Fibroblast of skin of scalp (primary cell): ENCODE results near the gene ARL17A.
"Not testable (repeated sequence)": the region's sequence is repeated elsewhere in the genome, so short reads cannot be mapped to it uniquely, and the experiment has no call there.

Experiments
- DNase-seq: peaks from one replicate; pipeline ENCODE4 v3.0.0-alpha.2; 2013

ARL17A gene

GRCh38 chr17:46548607-46549006, 30.9 kb downstream of the ARL17A start:
- not testable (repeated sequence) for DNase-seq

DNA sequence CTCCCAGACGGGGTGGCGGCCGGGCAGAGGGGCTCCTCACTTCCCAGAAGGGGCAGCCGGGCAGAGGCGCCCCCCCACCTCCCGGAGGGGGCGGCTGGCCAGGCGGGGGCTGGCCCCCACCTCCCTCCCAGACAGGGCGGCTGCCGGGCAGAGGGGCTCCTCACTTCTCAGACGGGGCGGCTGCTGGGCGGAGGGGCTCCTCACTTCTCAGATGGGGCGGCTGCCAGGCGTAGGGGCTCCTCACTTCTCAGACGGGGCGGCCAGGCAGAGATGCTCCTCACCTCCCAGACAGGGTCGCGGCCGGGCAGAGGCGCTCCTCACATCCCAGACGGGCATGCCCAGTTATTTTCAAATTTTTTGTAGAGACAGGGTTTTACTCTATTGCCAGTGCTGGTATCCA, 44.8 kb downstream of the ARL17A start:
- DNase-seq: not testable (repeated sequence)

DNA sequence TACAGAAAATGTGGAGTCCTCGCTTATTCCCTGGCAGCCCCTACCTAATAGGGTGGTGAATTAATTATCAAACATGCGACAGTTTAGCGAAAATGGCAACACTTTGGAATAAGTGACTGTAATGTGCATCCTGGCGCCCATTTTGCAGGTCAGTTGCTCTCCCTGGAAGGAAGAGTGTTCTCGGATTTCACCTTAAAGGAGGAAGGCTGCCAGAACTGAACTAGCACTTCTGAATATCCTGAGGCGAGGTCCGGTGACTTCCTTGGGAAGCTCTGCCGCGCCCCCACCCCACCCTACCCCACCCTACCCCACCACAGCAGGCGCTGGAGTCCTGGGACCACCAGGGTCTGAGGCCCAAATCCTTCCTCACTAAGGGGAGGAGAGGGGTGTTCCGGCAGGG, 67.3 kb downstream of the ARL17A start, which contains the start of gene LRRC37A2:
Gene LRRC37A2, plus strand, starts transcription at position 301 of the 400 bp plus-strand sequence. CDS start 245 bp downstream, outside the sequence.
- DNase-seq: not testable (repeated sequence)

- not testable (repeated sequence) for DNase-seq
Observed at GRCh38 chr17:46505896-46506295, 73.6 kb downstream of the ARL17A start.

DNA sequence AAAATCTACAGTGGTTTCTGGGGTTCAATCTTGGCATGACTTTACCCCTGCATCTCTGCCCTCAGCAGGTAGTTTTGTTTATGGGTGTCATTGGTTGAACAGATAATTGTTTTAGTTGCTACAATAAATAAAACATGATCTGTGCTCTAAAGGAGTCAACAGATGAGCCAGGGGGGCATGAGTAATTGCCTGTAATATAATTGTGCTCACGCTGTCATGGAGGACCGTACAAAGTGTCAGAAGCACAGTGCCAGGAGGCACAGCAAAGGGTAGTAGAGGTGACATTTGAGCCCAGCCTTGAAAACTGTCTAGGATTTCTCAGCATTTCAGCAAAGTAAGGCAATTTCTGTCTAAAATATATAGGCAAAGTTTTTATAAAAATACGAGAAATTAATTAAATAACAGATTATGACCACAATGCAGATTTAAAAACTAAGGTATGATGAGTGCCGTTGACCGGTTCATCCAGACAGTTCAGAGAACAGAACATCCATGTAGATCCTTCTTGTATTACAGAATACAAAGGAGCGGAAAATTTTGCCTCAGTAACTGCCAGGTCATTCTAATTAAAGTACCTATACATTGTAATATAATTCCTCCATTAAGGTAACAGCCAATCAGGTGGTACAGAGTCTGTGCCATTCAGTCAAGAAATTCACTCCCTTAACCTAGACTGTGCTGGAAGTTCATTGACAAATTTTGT, 79.9 kb downstream of the ARL17A start:
- DNase-seq: not testable (repeated sequence)

DNA sequence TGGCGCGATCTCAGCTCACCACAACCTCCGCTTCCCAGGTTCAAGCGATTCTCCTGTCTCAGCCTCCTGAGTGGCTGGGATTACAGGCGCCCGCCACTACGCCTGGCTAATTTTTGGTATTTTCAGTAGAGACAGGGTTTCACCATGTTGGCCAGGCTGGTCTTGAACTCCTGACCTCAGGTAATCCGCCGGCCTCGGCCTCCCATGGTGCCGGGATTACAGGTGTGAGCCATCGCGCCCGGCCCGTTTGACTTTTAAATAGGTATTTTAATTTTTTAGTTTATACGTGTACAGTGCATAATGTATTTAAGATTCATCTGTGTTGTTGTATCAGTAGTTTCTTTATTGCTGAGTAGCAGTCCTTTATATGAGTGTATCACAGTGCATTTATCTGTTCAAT, 87.5 kb downstream of the ARL17A start:
- not testable (repeated sequence) for DNase-seq

- DNase-seq: not testable (repeated sequence)
Observed at GRCh38 chr17:46481310-46481709, 98.2 kb downstream of the ARL17A start.

DNA sequence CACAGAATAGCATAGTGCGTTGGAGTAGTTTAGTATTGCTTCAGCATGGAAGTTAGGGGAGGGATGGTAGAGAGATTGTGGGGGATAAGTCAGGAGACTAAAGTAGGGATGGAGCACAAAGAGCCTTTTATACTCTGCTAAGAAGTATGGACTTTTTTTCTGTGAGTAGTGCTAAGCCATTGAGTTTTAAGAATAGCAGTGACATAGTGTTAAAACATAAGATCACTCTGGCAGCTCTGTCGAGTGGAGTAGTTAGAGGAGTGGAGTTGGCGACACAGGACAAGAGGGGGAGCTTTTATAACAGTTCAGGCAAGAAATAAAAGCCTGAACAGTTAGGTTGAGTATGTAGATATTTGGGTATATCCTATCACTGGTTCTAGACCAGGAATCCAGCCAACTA, 100.7 kb downstream of the ARL17A start:
- DNase-seq: not testable (repeated sequence)

GRCh38 chr17:46475583-46475982, 103.9 kb downstream of the ARL17A start:
- not testable (repeated sequence) for DNase-seq

DNA sequence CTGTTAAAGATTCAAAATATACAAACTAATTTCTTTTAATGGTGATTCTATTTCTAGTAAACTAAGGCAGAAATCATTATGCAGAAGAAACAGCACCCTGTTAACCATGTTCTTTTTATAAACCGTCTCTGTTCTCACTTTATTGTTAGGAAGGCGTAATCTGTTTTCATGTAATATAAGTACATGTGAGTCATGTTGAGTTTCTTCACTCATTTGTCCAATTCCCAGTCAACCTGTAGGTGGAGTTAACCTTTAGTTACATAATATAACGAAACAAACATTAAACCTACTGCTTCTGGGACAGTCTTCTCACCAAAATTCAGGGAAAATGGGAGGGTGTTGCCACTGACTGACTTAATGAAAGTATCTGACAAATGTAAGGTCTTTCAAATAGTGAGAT, 105.0 kb downstream of the ARL17A start:
- not testable (repeated sequence) for DNase-seq

GRCh38 chr17:46467618-46468017, 111.9 kb downstream of the ARL17A start:
- not testable (repeated sequence) for DNase-seq
